ENCODE results near the gene SLC6A3. TPM values are rescaled to one million over a fixed set of nuclear protein-coding genes. Genes with fewer than 3 reads are reported as not detected.

SLC6A3 gene
- total and polyA plus RNA-seq, 2 donors (not counting 3 experiments of a cell fraction or from before 2014, with no cell fraction given), result not detected

- H3K9me3 ChIP-seq (replicated peaks; ENCODE audit: control insufficient read depth, insufficient read depth, low read length), result no peaks in the 10 kb centered on the region
- no peaks in the 10 kb centered on the region for H3K4me1 ChIP-seq (ENCODE audit: control insufficient read depth, extremely low read depth, insufficient read depth, low read length)
- no peaks in the 10 kb centered on the region for H4K20me1 ChIP-seq (replicated peaks; ENCODE audit: control insufficient read depth, extremely low read depth, insufficient read depth, low read length)
- no peak overlapping the region for H3K27ac ChIP-seq (ENCODE audit: insufficient read depth, low read depth, low read length)
- H2AFZ ChIP-seq (ENCODE audit: low read depth, low read length), result no peak overlapping the region
- ChIA-PET CTCF (no interaction called here), POLR2A (no interaction called here)
- no TSS peak for BruUV-seq (replicated peaks)
- H3K4me2 ChIP-seq (ENCODE audit: insufficient read depth, low read length), result no peak overlapping the region
- no peaks in the 10 kb centered on the region for H3K27me3 ChIP-seq (ENCODE audit: control insufficient read depth in 2 of 2, insufficient read depth in 2 of 2, low read length in 2 of 2)
- H3K9me1 ChIP-seq (replicated peaks; ENCODE audit: control insufficient read depth, extremely low read depth, insufficient read depth, low read length), result no peaks in the 10 kb centered on the region
- H3K4me3 ChIP-seq (replicated peaks in 1 of 3; ENCODE audit: insufficient read depth in 1 of 3, low read depth in 1 of 3, low read length in 3 of 3), result no peak overlapping the region
- H3K9ac ChIP-seq (replicated peaks; ENCODE audit: extremely low read depth, insufficient read depth, low read length), result no peak overlapping the region
- DNase-seq (ENCODE audit: low read depth, low spot score), result no peak
- dilution Hi-C loops (cut with MboI; ENCODE audit: extremely low pct_ligation_motif_present, low sequenced_read_pairs), result no loop called here
- intact Hi-C loops (cut with micrococcal nuclease), result no loop called here
- no peaks in the 10 kb centered on the region for H3K36me3 ChIP-seq (ENCODE audit: control insufficient read depth in 2 of 2, extremely low read depth in 1 of 2, insufficient read depth in 2 of 2, low read length in 2 of 2)
- H3K79me2 ChIP-seq (ENCODE audit: control insufficient read depth, insufficient read depth, low read length), result no peaks in the 10 kb centered on the region
- TF ChIP-seq MAX (IDR thresholded peaks at IDR 0.05; ENCODE audit: insufficient read depth, insufficient read length), result no peak
- TF ChIP-seq MYC (IDR thresholded peaks at IDR 0.05; ENCODE audit: low read depth, low read length), result no peak
- no peak for TF ChIP-seq GATA2 (IDR thresholded peaks at IDR 0.05; ENCODE audit: insufficient read depth, insufficient read length, low read depth, low read length)
- no peak for TF ChIP-seq POLR2A (IDR thresholded peaks at IDR 0.05; ENCODE audit: low read depth, low read length)
- no peak for TF ChIP-seq JUN (IDR thresholded peaks at IDR 0.05; ENCODE audit: borderline replicate concordance, insufficient read depth, insufficient read length, low read depth)
- no peak for TF ChIP-seq FOS (IDR thresholded peaks at IDR 0.05; ENCODE audit: borderline replicate concordance, insufficient read depth, low read length)
- TF ChIP-seq CTCF (IDR thresholded peaks at IDR 0.05; ENCODE audit: extremely low read depth in 1 of 2, insufficient read depth in 1 of 2, low read depth in 1 of 2, low read length in 2 of 2), result no peak
- no peak for TF ChIP-seq EZH2 (IDR thresholded peaks at IDR 0.05; ENCODE audit: borderline replicate concordance, low read depth, low read length, severe bottlenecking)
- no peak for TF ChIP-seq POLR2AphosphoS5 (IDR thresholded peaks at IDR 0.05; ENCODE audit: insufficient read depth, low read depth, low read length)
- FAIRE-seq, result no peak
Measured at GRCh38 chr5:1421521-1422341, 23.5 kb downstream of the SLC6A3 start.
